Fibroblast of villous mesenchyme (primary cell): Measurements from ENCODE around the gene TNK2. TPM values are rescaled to one million over a fixed set of nuclear protein-coding genes. Genes with fewer than 3 reads are reported as not detected.

ENCODE experiments used
- DNase-seq: peaks from one replicate; pipeline ENCODE4 v3.0.0-alpha.2; 2010; ENCODE audit warnings: low read depth
- H3K4me3 ChIP-seq: 2 replicates; pipeline ENCODE4 v1.5.1; 2011; ENCODE audit warnings: low read depth, mild to moderate bottlenecking, low read length
- total RNA-seq: library from RNA; depleted of rRNA; stranded (reverse); fragments of >200 nt; gene quantifications from 2 replicates; pipeline ENCODE4 v1.2.3, GENCODE V29; 2012
- TF ChIP-seq, protein P1 (sequence below): IDR thresholded peaks from 2 replicates; pipeline ENCODE4 v1.5.1; 2012; ENCODE audit warnings: low read depth, mild to moderate bottlenecking, low read length; ENCODE audit not compliant: insufficient read depth

Gene TNK2
- total RNA-seq, 1 donor, result 12.1 TPM

DNA sequence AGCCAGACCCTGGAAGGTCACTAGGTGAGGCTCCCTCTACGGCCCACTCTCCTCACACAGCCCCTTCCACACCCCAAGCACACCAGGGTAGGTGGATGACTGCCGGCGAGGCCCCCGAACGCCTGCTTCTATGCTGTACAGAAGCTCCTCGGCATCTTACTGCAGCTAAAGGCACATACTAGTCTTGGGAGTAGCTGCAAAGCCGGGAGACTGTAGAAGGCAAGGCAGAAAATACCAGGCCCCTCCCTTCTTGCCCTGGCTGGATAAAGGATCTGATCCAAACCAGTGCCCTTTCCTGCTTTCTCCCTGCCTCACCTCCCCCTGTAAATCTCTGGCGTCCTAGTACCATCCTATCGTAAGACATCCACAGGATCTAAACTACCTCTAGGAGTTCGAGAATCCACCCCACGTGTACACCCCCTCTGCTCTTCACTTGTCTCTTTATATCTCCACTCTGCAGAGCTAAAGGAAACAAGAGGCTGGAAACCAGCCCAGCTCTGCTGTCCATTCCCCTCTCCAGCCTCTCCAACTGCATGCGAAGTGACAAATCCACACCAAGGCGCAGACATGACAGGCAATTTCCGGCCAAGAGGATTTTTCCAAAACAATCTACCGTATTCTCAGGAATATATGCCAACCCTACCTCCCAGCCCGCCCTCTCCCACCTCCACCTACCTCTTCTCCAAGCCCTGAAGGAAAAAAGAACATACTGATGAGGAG, 11.8 kb downstream of the TNK2 start:
- TF ChIP-seq, protein P1, sequence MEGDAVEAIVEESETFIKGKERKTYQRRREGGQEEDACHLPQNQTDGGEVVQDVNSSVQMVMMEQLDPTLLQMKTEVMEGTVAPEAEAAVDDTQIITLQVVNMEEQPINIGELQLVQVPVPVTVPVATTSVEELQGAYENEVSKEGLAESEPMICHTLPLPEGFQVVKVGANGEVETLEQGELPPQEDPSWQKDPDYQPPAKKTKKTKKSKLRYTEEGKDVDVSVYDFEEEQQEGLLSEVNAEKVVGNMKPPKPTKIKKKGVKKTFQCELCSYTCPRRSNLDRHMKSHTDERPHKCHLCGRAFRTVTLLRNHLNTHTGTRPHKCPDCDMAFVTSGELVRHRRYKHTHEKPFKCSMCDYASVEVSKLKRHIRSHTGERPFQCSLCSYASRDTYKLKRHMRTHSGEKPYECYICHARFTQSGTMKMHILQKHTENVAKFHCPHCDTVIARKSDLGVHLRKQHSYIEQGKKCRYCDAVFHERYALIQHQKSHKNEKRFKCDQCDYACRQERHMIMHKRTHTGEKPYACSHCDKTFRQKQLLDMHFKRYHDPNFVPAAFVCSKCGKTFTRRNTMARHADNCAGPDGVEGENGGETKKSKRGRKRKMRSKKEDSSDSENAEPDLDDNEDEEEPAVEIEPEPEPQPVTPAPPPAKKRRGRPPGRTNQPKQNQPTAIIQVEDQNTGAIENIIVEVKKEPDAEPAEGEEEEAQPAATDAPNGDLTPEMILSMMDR, result no peak
- peak overlapping the region; percentile 73 for H3K4me3 ChIP-seq
- peak; percentile 81 for DNase-seq

- TF ChIP-seq, protein P1, result no peak
- DNase-seq, result no peak
- peak overlapping the region; percentile 73 for H3K4me3 ChIP-seq
These were observed 12.4 kb downstream of the TNK2 start for GRCh38 chr3:195895861-195896360.

GRCh38 chr3:195895078-195895860, 13.1 kb downstream of the TNK2 start:
- no peak for DNase-seq
- TF ChIP-seq, protein P1, result no peak
- peak overlapping the region; percentile 73 for H3K4me3 ChIP-seq

DNA sequence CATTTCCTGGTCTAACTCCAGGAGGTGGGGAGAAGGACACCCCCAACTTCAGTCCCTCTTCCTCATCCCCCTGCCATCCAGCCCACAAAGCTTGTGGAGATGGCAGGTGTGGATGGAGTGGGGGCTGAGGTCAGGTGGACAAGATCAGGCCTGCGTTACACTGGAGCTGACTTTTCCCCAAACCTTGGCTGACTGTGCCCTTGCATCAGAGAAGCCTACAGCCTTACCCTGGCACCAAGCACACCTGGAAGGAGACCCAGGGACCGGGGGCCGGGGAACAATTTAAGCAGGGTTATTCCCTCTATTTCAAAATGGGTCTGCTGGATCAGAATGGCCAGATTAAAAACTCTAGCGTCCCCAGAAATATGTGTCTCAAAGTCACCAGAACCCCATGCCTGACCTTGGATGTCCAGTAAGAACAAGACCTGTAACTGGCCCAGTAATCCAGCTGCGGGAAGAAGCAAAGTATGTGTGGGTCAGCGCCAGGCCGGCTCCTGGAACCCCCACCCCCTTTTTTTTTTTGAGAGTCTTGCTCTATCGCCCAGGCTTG, 14.4 kb downstream of the TNK2 start:
- TF ChIP-seq, protein P1, result no peak
- no peak for DNase-seq
- H3K4me3 ChIP-seq, result no peak overlapping the region

GRCh38 chr3:195893516-195893915, 14.8 kb downstream of the TNK2 start:
- H3K4me3 ChIP-seq, result no peak overlapping the region
- TF ChIP-seq, protein P1, result no peak
- no peak for DNase-seq

DNA sequence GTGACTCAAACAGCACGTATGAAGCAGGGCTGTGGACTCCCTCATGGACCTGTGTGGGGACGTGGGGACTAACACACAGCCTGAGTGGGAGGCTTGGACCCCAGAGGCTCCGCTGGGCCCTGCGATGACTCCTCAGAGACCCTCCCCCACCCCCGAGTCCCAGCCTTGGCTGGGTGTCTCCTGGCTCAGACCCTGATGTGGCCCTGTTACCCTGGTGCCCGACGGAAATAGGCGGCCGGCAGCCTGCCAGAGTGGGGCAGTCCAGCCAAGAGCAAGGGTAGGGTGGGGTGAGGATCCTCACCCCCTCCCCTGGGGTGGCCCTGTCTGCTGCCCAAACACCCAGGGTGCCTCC, 15.3 kb downstream of the TNK2 start:
- TF ChIP-seq, protein P1, result no peak
- H3K4me3 ChIP-seq, result peak overlapping the region; percentile 12

More for the DNA sequence above, 15.3 kb downstream of the TNK2 start:
- no peak for DNase-seq
